Activated T-cell treated with anti-CD3 and anti-CD28 coated beads for 24 hours (primary cell): Measurements from ENCODE around the gene ADGRG3.
"Not testable (repeated sequence)": the region's sequence is repeated elsewhere in the genome, so short reads cannot be mapped to it uniquely, and the experiment has no call there.

Experiments used
- DNase-seq: peaks from one replicate; pipeline ENCODE4 v3.0.0-alpha.2; 2020; ENCODE audit warnings: low read depth

The ADGRG3 gene

DNA sequence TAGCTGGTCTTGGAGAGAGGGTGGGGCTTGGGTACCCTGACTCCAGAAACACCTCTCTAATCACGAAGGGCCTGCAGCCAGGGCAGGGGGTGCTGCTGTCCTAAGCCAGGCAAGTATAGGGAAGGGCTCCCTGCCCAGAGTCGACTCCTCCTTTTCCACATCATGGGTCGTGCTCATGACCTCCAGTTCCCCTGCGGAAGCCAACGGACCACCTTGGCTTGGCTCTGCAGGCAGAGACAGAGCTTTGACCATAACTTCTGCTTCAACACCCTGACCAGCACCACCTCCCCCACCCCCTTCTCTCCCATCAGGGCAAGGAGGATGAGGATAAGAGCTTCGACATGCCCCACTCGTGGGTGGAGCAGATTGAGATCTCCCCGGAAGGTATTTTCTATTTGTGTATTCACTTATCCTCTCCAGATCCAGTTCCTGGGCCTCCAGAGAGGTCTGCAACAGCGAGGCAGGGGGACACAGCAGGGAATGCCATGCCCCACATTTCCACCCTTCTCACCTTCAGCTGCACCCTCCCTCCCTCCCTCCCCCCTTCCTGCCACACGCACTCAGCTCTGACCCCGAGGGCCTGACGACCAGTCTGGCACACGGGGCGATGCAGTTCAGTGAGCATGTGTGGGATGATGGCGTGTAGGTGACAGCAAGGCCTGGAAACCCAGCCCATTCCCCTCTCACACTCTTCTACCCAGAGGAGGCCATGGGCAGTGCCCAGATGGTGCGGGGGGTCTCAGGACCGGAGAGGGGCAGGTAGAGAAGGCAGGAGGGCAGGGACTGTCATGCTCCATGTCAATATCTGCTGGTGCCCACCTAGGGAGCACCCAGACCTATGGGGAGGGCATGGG, 53.5 kb downstream of the ADGRG3 start:
- DNase-seq: no peak

GRCh38 chr16:57722210-57722499, 54.0 kb downstream of the ADGRG3 start:
- no peak for DNase-seq

- no peak for DNase-seq
Observed at GRCh38 chr16:57722651-57723050, 54.5 kb downstream of the ADGRG3 start.

GRCh38 chr16:57723170-57723569, 55.1 kb downstream of the ADGRG3 start:
- DNase-seq: no peak

GRCh38 chr16:57724531-57724930, 56.4 kb downstream of the ADGRG3 start:
- DNase-seq: no peak

DNA sequence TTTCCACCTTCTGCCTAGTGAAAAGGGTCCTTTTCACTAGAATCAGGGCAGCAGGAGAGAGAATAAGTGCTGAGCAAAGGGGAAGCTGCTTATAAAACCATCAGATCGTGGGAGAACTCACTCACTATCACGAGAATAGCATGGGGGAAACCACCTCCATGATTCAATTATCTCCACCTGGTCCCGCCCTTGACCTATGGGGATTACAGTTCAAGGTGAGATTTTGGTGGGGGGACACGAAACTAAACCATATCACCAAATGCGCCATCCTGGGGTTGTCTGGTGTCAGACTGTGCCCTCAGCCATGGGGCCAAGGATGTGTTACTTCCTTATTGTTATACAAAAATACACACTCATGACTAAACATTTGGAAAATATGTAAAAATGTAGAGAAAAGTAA, 57.0 kb downstream of the ADGRG3 start:
- DNase-seq: no peak

DNA sequence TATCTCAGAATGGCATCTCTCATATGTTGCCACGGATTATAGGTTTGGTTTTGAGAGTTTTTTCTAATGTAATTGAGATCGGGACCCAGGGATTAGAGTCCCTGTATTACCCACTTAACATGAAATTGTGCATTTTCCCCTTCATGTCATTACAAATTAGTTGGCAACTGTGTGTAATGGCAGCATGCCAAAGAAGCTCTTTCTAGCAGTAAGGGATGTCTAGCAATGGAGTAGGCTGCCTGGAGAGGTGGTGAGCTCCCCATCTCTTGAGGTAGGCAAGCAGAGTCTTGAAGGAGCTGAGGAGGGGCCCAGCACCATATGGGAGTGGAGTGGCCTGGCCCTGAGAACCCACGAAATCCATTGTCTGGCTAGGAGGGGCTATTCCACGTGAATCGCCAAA, 57.4 kb downstream of the ADGRG3 start:
- no peak for DNase-seq

GRCh38 chr16:57725976-57726375, 57.9 kb downstream of the ADGRG3 start:
- no peak for DNase-seq

GRCh38 chr16:57726433-57726947, 58.4 kb downstream of the ADGRG3 start:
- DNase-seq: no peak

DNA sequence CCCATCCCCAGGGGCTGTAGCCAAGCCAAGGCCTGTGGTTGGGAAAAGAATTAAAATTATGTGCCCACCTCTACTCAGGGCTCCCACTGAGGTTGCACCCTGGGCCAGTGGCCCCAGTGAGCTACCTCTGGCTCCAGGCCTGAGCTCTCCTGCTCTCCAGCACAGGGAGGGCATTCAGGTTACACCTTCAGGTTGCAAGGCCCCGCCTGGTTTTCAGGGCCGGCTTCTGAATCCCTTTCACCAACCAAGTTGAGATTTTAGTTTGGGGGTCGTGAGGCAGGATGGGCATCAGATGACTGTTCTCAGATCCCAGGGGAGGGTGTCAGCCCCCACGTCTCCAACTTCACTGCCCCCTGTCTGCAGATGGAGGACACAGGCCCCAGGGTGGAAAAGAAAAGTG, 59.5 kb downstream of the ADGRG3 start:
- DNase-seq: no peak

- no peak for DNase-seq
Observed at GRCh38 chr16:57728336-57729181, 60.5 kb downstream of the ADGRG3 start.

DNA sequence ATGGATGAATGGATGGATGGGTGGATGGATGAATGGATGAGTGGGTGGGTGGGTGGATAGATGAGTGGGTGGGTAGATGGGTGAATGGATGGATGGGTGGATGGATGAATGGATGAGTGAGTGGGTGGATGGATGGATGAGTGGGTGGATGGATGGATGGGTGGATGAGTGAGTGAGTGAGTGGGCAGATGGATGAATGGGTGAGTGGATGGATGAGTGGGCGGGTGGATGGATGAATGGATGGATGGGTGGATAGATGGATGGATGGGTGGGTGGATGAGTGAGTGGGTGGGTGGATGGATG, 61.0 kb downstream of the ADGRG3 start:
- no peak for DNase-seq

GRCh38 chr16:57729852-57730251, 61.7 kb downstream of the ADGRG3 start:
- not testable (repeated sequence) for DNase-seq

DNA sequence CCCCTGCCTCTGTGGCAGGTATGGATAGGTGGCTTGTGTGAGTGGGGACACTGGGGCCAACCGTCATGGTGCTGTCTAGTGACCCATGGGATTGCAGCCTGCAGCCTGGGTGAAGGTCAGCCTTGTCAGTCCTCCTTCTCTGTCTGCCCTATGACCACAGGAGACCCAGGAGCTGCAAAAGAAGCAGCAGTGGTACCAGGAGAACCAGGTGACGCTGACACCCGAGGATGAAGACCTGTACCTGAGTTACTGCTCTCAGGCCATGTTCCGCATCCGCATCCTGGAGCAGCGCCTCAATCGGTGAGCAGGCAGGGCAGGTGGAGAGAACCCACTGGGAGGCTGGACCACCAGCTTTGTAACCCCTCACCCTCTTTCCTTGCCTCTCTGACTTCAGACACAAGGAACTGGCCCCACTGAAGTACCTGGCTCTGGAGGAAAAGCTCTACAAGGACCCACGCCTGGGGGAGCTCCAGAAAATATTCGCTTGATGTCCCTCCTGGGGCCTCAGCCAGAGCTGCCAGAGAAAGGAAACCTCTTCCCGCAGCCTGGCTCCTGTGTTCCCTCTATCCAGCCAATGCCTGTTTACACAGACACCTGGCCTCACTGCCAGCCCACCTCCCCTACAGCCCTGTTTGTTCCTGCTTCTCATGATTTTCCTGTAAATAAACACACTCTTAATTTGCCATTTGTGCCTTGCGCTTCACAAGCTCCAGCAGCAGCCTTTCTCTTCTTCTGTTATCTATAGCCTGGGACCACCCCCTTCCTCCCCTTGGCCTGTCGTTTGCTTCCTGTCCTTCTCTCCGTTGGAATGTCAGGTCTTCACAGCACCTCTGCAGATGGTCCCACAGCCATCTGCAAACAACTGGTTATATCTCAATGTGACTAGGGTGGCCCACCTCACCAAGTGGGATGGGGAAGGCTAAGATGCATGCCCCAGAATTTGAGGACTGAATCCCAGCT, 62.9 kb downstream of the ADGRG3 start:
- DNase-seq: no peak

GRCh38 chr16:57732037-57732436, 63.9 kb downstream of the ADGRG3 start:
- no peak for DNase-seq

DNA sequence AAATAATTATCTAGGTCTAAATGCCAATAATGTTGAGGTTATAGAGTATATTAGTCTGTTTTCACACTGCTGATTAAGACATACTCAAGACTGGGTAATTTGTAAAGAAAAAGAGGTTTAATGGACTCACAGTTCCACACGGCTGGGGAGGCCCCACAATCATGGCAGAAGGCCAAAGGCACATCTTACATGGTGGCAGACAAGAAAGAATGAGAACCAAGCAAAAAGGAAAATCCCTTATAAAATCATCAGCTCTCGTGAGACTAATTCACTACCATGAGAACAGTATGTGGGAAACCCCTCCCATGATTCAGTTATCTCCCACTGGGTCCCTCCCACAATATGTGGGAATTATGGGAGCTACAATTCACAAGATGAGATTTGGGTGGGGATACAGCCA, 64.6 kb downstream of the ADGRG3 start:
- DNase-seq: no peak

DNA sequence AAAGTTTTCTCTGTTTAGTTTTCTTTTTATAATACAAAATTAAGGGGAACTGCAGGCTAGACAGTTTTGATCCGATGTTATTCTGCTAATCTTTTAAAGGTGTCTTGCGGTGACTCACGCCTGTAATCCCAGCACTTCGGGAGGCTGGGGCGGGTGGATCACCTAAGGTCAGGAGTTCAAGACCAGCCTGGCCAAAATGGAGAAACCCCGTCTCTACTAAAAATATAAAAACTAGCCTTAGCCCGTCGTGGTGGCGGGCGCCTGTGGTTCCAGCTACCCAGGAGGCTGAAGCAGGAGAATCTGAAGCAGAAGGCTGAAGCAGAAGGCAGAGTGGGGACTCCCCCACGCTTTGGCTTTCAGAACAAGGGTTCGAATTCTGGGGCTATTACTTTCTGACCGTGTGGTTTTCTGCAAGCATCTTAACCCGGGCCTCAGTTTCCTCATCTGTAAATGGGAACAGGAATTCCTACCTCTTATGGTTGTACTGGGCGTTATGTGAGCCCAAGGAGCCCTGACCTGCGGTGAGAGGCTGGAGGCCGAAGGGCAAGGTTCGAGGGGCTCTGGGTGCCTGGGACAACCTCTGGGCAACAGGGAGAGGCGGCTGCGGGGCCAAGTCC, 66.3 kb downstream of the ADGRG3 start:
- DNase-seq: no peak

GRCh38 chr16:57734925-57735754, 67.0 kb downstream of the ADGRG3 start:
- DNase-seq: peak; percentile 98

- no peak for DNase-seq
Observed at GRCh38 chr16:57735755-57736418, 67.8 kb downstream of the ADGRG3 start, which contains the start of gene KATNB1. TSS of gene KATNB1 (plus strand) at chr16:57735770. CDS start at chr16:57737244, 1,474 bp downstream.
